Mesodermal cell (in vitro differentiated cells): Measurements from ENCODE around the gene R3HCC1L.
"Not testable (repeated sequence)": the region's sequence is repeated elsewhere in the genome, so short reads cannot be mapped to it uniquely, and the experiment has no call there.

ENCODE experiments used
- H3K27ac ChIP-seq: 2 replicates; pipeline ENCODE4 v1.7.0; 2013; ENCODE audit warnings: mild to moderate bottlenecking, low read depth, low read length, moderate library complexity; ENCODE audit not compliant: severe bottlenecking
- H3K36me3 ChIP-seq: 2 replicates; pipeline ENCODE4 v1.7.1; 2013; ENCODE audit warnings: mild to moderate bottlenecking, low read length, moderate library complexity; ENCODE audit not compliant: control insufficient read depth, insufficient read depth
- H3K4me1 ChIP-seq: one replicate; pipeline ENCODE4 v1.7.1; 2013; ENCODE audit warnings: mild to moderate bottlenecking, low read length; ENCODE audit not compliant: insufficient read depth, control insufficient read depth, poor library complexity, severe bottlenecking
- H3K4me3 ChIP-seq: 2 replicates; pipeline ENCODE4 v1.7.0; 2013; ENCODE audit warnings: low read length, control low read depth, mild to moderate bottlenecking; ENCODE audit not compliant: insufficient read depth, poor library complexity, severe bottlenecking; ENCODE audit errors: extremely low read depth
- H3K9me3 ChIP-seq: 2 replicates; pipeline ENCODE4 v1.7.1; 2013; ENCODE audit warnings: mild to moderate bottlenecking, low read length, moderate library complexity; ENCODE audit not compliant: control insufficient read depth
- WGBS, 2 experiments: methylation state at CpG; one replicate each; pipeline ENCODE4 v1.1.5; 2013; ENCODE audit warnings: missing lambda C conversion rate in 2 of 2; ENCODE audit not compliant: insufficient coverage in 2 of 2; 5-methylcytosine and 5-hydroxymethylcytosine counted together

Gene R3HCC1L

GRCh38 chr10:98152778-98153177, 18.3 kb downstream of the R3HCC1L start:
- 67 to 80% methylated on average over 1 to 7 of the region's 30 CpGs for WGBS, 2 experiments
- Histone ChIP-seq H3K9me3 (peaks cover 34% of the 10 kb centered on the region), H3K36me3 (peaks cover 28% of the 10 kb centered on the region)
- not testable (repeated sequence) for H3K4me3 ChIP-seq, H3K4me1 ChIP-seq, H3K27ac ChIP-seq

- 60 to 80% methylated on average over 1 to 2 of the region's 8 CpGs for WGBS, 2 experiments
- H3K4me3 ChIP-seq, H3K27ac ChIP-seq, H3K4me1 ChIP-seq: not testable (repeated sequence)
- Histone ChIP-seq H3K9me3 (peaks cover 30% of the 10 kb centered on the region), H3K36me3 (peaks cover 28% of the 10 kb centered on the region)
These were observed 18.9 kb downstream of the R3HCC1L start for GRCh38 chr10:98153213-98153958.

- WGBS, 2 experiments: 94% methylated on average over 2 of the region's 3 CpGs; no CpG with 5 or more reads in 1 of the 2 experiments
- Histone ChIP-seq H3K36me3 (peaks cover 28% of the 10 kb centered on the region), H3K9me3 (peaks cover 24% of the 10 kb centered on the region), H3K4me1 (peaks cover 2% of the 10 kb centered on the region), H3K27ac (no peak overlapping the region), H3K4me3 (no peak overlapping the region)
These were observed 19.6 kb downstream of the R3HCC1L start for GRCh38 chr10:98154076-98154475.

DNA sequence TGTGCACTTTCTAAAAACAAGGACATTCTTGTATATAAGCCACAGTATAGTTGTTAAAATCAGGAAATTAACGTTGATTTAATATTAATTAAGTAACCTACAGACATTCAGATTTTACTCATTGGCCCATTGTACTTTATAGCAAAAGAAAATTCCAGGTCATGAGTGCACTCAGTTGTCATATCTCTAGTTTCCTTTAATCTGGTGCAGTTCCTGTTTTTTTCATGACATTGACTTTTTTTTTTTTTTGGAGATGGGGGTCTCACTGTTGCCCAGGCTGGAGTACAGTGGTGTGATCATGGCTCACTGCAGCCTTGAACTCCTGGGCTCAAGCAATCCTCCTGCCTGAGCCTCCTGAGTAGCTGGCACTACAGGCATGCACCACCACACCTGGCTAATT, 24.1 kb downstream of the R3HCC1L start:
- no peak overlapping the region for H3K4me3 ChIP-seq
- H3K4me1 ChIP-seq: no peaks in the 10 kb centered on the region
- H3K9me3 ChIP-seq: no peaks in the 10 kb centered on the region
- no peak overlapping the region for H3K27ac ChIP-seq
- H3K36me3 ChIP-seq: peaks cover 18% of the 10 kb centered on the region
- WGBS, 2 experiments: no CpG with 5 or more reads among the region's 1 CpG

GRCh38 chr10:98163941-98164340, 29.5 kb downstream of the R3HCC1L start:
- H3K27ac ChIP-seq: no peak overlapping the region
- 95 to 98% methylated on average over 5 of the region's 5 CpGs for WGBS, 2 experiments
- H3K9me3 ChIP-seq: no peaks in the 10 kb centered on the region
- no peaks in the 10 kb centered on the region for H3K4me1 ChIP-seq
- H3K36me3 ChIP-seq: peaks cover 31% of the 10 kb centered on the region
- H3K4me3 ChIP-seq: no peak overlapping the region

GRCh38 chr10:98167191-98167590, 32.7 kb downstream of the R3HCC1L start:
- 100% methylated on average over 1 of the region's 2 CpGs; no CpG with 5 or more reads in 1 of the 2 experiments for WGBS, 2 experiments
- no peak overlapping the region for H3K27ac ChIP-seq
- H3K4me3 ChIP-seq: no peak overlapping the region
- H3K9me3 ChIP-seq: no peaks in the 10 kb centered on the region
- H3K4me1 ChIP-seq: no peaks in the 10 kb centered on the region
- H3K36me3 ChIP-seq: peaks cover 36% of the 10 kb centered on the region

GRCh38 chr10:98168147-98168546, 33.7 kb downstream of the R3HCC1L start:
- 74 to 81% methylated on average over 4 to 5 of the region's 7 CpGs for WGBS, 2 experiments

GRCh38 chr10:98168766-98169165, 34.3 kb downstream of the R3HCC1L start:
- H3K4me1 ChIP-seq: no peaks in the 10 kb centered on the region
- H3K4me3 ChIP-seq: no peak overlapping the region
- H3K36me3 ChIP-seq: peaks cover 39% of the 10 kb centered on the region
- 75 to 90% methylated on average over 1 of the region's 3 CpGs for WGBS, 2 experiments
- H3K27ac ChIP-seq: no peak overlapping the region
- H3K9me3 ChIP-seq: no peaks in the 10 kb centered on the region

More at GRCh38 chr10:98168147-98168546, 33.7 kb downstream of the R3HCC1L start:
- no peaks in the 10 kb centered on the region for H3K4me1 ChIP-seq
- H3K27ac ChIP-seq: no peak overlapping the region
- H3K4me3 ChIP-seq: no peak overlapping the region
- peaks cover 33% of the 10 kb centered on the region for H3K36me3 ChIP-seq
- H3K9me3 ChIP-seq: no peaks in the 10 kb centered on the region

- no peaks in the 10 kb centered on the region for H3K4me1 ChIP-seq
- no peaks in the 10 kb centered on the region for H3K9me3 ChIP-seq
- H3K4me3 ChIP-seq: no peak overlapping the region
- H3K36me3 ChIP-seq: peaks cover 35% of the 10 kb centered on the region
- no peak overlapping the region for H3K27ac ChIP-seq
- no CpG with 5 or more reads among the region's 2 CpGs for WGBS, 2 experiments
These were observed 34.9 kb downstream of the R3HCC1L start for GRCh38 chr10:98169379-98169778.

- peaks cover 31% of the 10 kb centered on the region for H3K36me3 ChIP-seq
- no peaks in the 10 kb centered on the region for H3K9me3 ChIP-seq
- H3K4me1 ChIP-seq: no peaks in the 10 kb centered on the region
- H3K27ac ChIP-seq: no peak overlapping the region
- 30 to 56% methylated on average over 2 of the region's 3 CpGs for WGBS, 2 experiments
- no peak overlapping the region for H3K4me3 ChIP-seq
These were observed 36.0 kb downstream of the R3HCC1L start for GRCh38 chr10:98170249-98171117.
